ENCODE results near the gene GGACT. TPM values are rescaled to one million over a fixed set of nuclear protein-coding genes. Genes with fewer than 3 reads are reported as not detected.

Gene GGACT
- total and polyA plus RNA-seq, 2 of the 8 experiments (the other 6 are each of a cell fraction or from before 2014, with no cell fraction given): 1.1 to 1.5 TPM

DNA sequence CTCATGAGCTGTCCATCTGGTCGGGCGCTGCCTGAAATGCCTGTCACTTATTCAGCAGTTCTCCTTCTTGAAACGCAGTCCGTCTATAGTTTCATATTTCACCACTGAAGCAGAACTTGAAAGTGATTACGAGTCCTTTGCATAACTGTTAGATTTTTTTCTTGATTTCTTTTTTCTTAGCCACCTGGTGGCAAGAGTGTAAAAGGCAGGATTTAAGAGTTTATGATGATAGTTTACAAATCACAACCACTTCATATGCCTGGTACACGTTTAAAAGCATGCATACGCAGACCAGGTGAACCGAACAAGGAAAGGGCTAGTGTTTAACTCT lies 45.8 kb downstream of the GGACT start (continued):
- no peak for TF ChIP-seq TBP (IDR thresholded peaks at IDR 0.05; ENCODE audit: low read depth, low read length)

Data from H1 (cell line).